Dedifferentiated amniotic fluid mesenchymal stem cell (primary cell): Measurements from ENCODE around the gene BMPR1B.
"Not testable (repeated sequence)": the region's sequence is repeated elsewhere in the genome, so short reads cannot be mapped to it uniquely, and the experiment has no call there.

Experiments used
- DNase-seq: peaks from one replicate; pipeline ENCODE4 v3.0.0-alpha.2; 2016; ENCODE audit errors: extremely low spot score

BMPR1B gene

DNA sequence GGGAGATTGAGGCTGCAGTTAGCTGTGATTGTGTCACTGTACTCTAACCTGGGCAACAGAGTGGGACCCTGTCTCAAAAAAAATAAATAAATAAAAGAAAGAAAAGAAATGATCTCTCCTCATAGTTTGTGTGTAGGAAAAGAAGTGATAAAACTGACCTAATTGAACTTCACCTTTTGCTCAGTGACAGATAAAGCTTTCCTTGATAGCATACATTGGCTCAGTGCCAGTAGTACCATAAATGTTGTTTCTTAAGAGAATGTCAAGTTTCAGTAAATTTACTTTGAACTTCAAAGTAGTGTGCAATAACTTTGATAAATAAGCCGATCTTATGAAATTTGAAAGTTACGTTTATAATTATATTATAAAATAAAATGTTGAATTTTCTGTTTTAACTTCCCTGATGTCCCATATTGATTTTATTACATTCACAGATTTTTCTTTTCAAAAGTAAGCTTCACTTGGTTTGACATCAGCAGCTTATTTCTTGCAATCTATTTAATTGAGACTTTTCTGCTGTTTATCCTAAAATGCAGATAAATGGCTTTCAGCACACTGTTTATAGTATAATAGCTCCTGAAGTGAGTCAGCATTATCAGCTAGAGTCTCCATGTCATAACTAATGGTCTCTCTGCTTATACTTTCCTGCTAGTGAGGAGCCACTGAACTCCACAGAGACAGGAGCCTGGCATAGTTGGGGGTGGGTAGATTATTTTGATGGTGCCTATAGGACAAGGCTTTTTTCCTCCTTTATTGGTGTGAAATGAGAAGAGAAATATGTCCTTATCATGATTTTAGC, 330.1 kb downstream of the BMPR1B start:
- no peak for DNase-seq

DNA sequence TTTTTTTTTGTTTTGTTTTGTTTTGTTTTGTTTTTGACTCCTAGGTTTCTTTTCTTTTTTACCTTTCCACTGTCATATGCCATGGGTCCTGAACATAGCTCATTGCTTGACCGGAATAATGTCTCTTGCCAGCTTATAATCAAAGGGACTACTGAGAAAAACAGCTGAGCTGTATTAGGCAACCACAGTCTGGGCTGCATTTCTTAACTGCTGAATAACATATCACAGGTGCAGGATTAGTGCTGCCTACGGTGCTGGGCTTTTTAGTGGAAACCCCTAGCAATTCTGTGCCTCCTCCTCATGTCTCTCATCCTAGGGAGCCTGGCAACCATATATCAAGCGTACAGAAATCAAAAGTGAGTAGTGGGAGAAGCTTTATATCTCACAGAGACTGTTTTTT, 333.5 kb downstream of the BMPR1B start:
- no peak for DNase-seq

DNA sequence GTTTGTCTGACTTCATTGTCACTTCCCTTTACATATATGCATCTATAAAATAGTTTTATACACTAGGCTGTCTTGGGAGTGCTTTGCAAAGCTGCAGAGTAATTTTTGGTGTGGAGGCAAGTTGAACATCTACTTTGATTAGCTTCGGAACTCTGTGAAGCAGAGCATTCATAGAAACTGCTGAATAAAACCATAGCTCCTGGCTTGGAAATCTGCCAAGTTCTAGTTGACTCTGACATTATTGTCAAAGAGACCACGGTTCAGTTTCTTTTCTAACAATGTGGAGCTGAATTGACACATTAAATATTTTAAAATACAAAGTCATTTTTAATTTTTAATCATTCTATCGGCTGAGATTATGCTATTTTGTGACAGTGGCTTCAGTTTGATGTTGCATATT, 335.0 kb downstream of the BMPR1B start:
- DNase-seq: no peak

DNA sequence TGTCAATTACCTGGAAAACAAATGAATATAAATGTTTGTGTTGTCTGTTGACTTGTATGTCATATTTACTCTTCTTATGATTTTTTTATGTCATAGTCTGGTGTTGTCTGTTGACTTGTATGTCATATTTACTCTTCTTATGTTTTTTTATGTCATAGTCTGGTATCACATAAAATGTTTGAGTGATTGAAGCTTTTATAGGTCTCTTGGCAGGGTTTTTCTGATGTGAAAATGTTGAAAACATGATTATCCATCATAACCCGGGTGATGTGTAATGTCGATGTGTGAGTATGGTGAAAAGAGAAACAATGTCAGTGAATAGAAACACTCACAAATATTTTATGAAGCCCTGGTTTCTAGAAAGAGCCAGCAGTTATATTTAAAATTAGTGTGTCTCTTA, 335.7 kb downstream of the BMPR1B start:
- DNase-seq: no peak

GRCh38 chr4:95093936-95094929, 336.5 kb downstream of the BMPR1B start:
- no peak for DNase-seq

GRCh38 chr4:95095348-95095974, 337.7 kb downstream of the BMPR1B start:
- DNase-seq: peak; percentile 80

GRCh38 chr4:95102162-95102790, 344.5 kb downstream of the BMPR1B start:
- no peak for DNase-seq

- no peak for DNase-seq
These were observed 347.4 kb downstream of the BMPR1B start for GRCh38 chr4:95105112-95105511.

GRCh38 chr4:95105983-95106382, 348.2 kb downstream of the BMPR1B start:
- DNase-seq: no peak

DNA sequence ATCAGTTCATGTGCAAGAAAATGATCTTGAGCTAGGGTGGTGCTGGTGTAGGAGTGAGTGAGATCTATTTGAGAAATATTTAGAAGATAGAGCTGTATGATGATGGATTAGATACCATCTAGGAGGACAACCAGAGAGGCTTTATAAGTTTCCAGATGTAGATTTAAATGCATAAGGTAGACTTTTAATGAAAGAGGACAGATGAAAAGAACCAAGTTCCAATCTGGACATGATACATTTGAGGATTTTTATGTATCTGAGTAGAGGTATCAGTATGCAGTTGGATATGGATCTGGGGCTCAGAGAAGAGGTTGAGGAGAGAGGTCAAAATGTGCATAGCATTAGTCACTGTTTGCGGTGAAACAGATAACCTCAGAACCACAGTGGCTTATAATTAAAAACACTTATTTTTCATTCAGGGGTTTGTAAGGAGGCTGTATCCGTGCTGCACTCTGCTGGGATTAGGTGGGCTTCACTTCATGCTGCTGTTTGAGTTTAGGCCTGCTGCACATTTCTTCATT, 348.7 kb downstream of the BMPR1B start:
- no peak for DNase-seq

DNA sequence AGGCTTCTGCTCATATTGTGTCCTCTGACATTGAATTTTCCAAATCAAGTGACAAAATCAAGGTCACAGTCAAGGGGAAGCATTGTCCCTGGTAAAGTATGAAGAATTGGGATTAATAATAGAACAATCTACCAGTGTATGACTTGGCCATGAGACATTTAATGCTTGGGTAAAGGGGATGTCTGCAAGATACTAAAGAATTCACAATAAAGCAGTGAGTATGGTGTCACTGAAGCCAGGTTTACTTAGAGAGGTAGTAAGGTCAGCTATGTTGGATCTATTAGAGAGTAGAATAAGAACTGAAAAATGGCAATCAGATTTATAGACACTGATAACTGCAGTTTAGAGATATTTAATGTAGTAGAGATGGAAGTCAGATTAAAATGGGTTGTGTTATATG, 349.2 kb downstream of the BMPR1B start:
- DNase-seq: no peak

DNA sequence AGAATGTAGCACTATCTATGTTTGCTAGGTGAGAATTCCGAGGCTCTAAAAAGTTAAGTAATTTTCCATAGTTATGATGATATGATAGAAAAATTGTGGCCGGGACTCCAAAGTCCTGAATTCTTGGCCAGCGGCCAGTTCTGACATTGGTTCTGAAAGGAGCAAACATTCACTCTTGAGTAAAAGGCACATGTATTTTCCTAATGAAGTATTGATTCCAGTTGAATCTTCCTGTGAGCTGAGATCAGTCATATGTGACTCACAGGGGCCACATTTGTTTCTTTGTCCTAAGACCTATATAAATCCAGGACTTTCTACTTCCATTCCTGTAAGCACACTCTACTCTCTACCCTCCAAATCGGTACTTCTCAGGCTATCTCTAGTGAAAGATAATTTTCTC, 349.9 kb downstream of the BMPR1B start:
- no peak for DNase-seq

DNA sequence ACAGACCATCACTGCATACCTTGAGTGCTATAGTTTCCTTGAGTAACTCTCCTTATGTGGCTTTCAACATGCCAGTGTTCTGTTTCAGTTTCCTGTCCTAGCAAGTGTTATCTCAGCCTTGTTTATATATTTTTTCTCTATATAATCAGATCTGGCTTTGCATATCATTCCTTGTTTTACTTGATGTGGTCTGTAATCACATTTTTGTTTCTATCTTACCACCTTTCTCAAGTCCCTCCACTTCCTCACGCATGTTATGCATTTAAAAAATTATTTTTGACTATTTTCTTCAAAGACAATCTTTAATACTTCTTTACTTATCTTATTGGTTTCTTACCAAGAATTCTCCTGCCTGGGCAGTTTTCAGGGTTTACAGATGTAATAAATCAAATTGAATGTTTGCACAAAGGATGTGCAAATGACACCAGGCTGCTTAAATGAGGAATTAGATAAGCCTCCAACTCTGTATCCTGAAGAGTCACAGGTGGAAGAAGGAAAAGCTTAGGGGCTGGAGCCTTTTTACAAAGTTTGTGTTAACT, 351.2 kb downstream of the BMPR1B start:
- no peak for DNase-seq

DNA sequence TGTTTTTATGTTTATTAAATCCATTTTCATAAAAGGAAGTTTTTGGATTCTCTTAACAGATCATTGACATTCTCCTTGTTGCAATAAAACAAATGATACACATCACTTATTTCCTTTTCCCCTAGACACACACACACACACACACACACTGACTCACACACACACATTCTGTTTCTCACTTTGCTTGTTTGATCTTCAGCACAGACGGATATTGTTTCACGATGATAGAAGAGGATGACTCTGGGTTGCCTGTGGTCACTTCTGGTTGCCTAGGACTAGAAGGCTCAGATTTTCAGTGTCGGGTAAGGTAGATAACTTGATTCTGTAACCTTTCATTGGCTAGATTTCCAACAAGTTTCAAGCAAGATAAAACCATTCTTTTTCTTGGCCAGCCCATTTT, 356.8 kb downstream of the BMPR1B start:
- DNase-seq: peak; percentile 6

DNA sequence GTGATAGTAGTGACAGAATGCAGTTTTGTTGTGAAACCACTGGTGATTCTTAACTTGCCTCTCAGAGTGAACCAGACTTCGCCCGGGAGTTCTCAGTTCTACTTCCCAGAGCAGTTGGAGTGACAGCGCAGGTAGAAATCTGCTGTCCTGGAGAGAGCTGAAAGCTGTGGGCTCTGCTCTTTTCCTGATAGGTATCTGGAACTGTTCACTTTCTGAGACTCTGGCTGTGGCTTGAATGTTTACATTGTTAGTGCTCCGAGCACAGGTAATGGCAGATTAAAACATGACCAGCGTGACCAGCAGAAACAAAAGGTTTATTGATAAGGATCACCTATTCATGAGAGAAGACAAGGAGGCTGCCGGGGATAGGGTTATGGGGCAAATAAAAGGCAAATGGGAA, 360.7 kb downstream of the BMPR1B start:
- peak; percentile 11 for DNase-seq

DNA sequence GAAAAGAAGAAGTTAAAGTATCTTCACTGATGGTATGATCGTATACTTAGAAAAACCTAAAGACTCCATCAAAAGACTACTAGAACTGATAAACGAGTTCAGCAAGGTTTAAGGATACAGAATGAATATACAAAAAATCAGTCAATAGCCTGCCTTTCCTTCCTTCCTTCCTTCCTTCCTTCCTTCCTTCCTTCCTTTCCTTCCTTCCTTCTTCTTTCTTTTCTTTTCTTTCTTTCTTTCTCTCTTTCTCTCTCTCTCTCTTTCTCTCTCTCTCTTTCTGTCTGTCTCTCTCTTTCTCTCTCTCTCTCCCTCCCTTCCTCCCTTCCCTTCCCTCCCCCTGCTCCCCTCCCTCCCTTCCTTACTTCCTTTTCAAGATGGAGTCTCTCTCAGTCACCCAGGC, 362.7 kb downstream of the BMPR1B start:
- no peak for DNase-seq

- no peak for DNase-seq
These were observed 364.2 kb downstream of the BMPR1B start for GRCh38 chr4:95122001-95122400.

GRCh38 chr4:95124906-95125504, 367.2 kb downstream of the BMPR1B start:
- peak; percentile 74 for DNase-seq

- DNase-seq: no peak
These were observed 371.3 kb downstream of the BMPR1B start for GRCh38 chr4:95129031-95129430.

DNA sequence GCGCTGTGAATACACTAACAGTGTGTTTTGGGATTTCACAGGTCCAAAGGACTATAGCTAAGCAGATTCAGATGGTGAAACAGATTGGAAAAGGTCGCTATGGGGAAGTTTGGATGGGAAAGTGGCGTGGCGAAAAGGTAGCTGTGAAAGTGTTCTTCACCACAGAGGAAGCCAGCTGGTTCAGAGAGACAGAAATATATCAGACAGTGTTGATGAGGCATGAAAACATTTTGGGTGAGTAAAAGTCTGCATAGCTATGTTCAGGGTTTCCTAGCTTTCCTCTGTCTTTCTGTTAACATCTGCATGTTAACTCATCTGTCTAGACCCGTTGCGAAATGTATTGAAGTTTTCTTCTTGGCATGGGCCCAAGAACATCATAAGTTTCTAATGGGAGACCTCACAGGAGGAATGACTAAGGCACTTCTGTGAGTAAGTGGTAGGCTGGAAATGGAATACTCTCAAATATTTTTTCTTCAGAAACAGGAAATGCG, 372.1 kb downstream of the BMPR1B start:
- peak; percentile 98 for DNase-seq

DNA sequence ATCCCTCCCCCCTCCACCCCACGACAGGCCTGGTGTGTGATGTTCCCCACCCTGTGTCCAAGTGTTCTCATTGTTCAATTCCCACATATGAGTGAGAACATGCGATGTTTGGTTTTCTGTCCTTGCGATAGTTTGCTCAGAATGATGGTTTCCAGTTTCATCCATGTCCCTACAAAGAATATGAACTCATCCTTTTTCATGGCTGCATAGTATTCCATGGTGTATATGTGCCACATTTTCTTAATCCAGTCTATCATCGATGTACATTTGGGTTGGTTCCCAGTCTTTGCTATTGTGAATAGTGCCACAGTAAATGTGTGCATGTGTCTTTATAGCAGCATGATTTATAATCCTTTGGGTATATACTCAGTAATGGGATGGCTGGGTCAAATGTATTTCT, 376.3 kb downstream of the BMPR1B start:
- DNase-seq: not testable (repeated sequence)
